ENCODE data around the gene NBAS.
"Not testable (repeated sequence)": the region's sequence is repeated elsewhere in the genome, so short reads cannot be mapped to it uniquely, and the experiment has no call there.

The NBAS gene

DNA sequence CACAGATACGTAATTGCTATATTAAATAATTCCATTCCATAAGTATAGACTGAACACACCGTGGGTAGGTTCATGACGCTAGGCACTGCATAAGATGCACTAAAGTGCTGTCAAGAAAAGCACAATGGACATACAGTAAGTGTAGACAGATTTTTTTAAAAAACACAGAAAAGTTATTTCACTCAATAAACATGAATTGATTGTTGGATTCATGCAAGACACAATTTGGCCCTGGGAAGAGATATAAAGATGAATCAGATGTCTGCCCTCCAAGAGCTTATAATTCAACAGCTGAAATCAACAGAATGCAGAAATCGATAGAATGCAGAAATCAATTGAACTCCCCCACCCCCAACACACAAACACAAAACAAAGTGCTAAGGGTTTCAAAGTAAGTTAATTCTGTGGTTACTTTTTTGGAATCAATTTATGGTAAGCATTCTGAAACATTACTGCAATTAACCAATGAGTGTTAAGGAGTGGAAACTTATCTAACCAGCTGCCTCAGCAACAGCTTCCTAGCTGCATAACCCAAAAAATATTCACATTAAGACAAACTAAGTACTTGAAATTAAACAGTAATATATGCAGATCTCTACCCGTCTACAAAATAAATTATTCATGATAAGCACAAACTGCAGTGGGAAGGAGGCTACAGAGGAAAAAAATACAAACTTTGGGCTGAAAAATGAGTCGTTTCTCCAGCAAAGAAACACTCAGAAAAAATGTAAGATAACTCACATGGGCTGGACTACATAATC is 1.6 kb downstream of the NBAS start:
- no peak for DNase-seq (ENCODE audit: low spot score)

DNA sequence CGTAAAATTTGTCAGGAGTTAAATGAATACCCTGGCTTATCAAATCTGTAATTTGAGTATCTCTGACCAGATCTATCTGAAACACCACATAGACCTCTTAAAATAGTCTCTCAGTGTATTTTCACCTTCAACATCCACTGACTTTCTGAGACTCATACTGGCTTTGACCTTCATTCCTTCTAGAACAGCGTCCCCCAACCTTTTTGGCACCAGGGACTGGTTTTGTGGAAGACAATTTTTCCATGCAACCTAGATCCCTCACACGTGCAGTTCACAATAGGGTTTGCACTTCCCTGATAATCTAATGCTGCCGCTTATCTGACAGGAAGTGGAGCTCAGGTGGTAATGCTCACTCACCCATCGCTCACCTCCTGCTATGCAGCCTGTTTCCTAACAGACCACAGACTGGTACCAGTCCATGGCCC is 3.2 kb downstream of the NBAS start:
- DNase-seq (ENCODE audit: low spot score): no peak

DNA sequence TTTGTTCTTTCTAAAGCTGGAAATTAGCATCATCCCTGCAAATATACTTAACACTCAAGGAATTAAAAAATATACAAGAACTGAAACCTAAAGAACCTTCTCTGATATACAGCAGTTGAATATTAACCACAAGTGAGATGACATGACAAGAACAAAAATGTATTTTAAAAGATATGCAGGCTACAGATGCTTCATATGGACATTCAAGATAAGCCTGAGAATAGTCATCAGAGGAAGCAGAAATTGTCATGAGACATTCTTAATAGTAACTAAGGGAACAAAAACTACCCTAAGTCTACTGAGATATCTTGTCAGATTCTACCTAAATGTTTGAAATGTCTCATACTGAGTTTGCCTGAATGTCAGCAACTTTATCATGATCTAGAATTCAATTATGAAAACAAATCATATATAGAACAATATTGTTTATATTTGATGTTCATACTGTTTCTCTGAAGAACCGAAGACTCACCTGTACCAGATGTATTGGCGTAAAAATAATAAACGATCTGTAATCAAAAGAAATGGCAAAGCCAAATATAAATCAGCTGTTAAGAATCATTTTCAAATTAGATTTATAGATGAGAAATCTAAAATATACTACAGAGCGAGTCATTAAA is 4.7 kb downstream of the NBAS start:
- no peak for DNase-seq (ENCODE audit: low spot score)

GRCh38 chr2:15555760-15556193 is 5.4 kb downstream of the NBAS start:
- no peak for DNase-seq (ENCODE audit: low spot score)

DNA sequence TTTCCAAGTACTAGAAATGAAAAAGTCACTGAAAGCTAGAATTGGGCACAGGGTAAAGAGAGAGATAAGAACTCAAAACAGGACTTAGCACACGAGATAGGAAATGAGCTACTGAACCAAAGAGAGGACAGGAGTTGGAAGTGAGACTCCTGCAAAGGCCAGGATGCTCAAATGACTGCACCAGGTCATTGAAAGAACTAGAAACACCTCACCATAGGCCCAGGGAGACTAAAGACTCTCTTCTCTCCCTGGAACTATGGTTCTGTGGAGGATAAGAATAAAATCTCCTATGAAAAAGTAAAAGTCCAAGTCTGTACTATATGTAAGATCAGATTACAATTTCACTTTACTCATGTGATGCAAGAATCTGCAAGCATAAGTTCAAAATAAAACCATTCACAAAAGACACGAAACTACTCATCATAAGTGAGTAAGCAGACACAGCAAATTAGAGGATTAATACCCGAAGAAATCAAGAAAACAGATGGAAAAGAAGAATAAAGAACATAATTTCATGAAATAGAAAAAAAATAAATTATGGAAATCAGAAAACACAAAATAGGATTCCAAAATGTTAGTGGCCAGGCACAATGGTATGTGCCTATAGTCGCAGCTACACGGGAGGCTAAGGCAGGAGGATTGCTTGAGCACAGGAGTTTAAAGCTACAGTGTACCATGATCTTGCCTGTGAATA is 6.5 kb downstream of the NBAS start:
- no peak for DNase-seq (ENCODE audit: low spot score)

GRCh38 chr2:15553951-15554350 is 7.2 kb downstream of the NBAS start:
- DNase-seq (ENCODE audit: low spot score): no peak

- DNase-seq (ENCODE audit: low spot score): no peak
These were observed 7.6 kb downstream of the NBAS start for GRCh38 chr2:15553519-15553918.

DNA sequence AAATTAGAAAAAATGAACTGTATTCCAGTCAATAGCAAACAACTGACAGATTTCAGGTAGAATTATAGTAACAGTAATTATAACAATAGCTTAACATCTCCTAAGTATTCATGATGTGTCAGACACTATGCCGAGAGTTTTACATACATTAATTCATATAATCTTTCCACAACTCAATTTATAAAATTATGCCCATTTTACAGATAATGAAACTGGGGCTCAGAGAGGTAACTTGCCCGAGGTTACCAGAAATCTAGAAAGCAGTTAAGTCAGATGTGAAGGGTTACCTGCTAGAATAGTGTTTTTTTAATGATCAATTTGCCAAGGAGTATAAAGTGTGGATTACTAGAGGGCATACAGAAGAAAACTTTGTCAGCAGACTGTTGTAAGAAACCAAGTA is 12.2 kb downstream of the NBAS start:
- DNase-seq (ENCODE audit: low spot score): no peak

- no peak for DNase-seq (ENCODE audit: low spot score)
These were observed 13.8 kb downstream of the NBAS start for GRCh38 chr2:15547115-15547876.

GRCh38 chr2:15546297-15547098 is 14.6 kb downstream of the NBAS start:
- DNase-seq (ENCODE audit: low spot score): no peak

GRCh38 chr2:15544227-15544626 is 16.9 kb downstream of the NBAS start:
- no peak for DNase-seq (ENCODE audit: low spot score)

- no peak for DNase-seq (ENCODE audit: low spot score)
These were observed 17.6 kb downstream of the NBAS start for GRCh38 chr2:15543541-15543940.

- DNase-seq (ENCODE audit: low spot score): no peak
These were observed 18.1 kb downstream of the NBAS start for GRCh38 chr2:15543053-15543452.

DNA sequence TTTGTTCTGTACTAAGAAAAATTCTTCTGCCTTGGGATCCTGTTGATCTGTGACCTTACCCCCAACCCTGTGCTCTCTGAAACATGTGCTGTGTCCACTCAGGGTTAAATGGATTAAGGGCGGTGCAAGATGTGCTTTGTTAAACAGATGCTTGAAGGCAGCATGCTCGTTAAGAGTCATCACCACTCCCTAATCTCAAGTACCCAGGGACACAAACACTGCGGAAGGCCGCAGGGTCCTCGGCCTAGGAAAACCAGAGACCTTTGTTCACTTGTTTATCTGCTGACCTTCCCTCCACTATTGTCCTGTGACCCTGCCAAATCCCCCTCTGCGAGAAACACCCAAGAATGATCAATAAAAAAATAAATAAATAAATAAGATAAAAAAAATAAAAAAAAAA is 18.9 kb downstream of the NBAS start:
- DNase-seq (ENCODE audit: low spot score): not testable (repeated sequence)

DNA sequence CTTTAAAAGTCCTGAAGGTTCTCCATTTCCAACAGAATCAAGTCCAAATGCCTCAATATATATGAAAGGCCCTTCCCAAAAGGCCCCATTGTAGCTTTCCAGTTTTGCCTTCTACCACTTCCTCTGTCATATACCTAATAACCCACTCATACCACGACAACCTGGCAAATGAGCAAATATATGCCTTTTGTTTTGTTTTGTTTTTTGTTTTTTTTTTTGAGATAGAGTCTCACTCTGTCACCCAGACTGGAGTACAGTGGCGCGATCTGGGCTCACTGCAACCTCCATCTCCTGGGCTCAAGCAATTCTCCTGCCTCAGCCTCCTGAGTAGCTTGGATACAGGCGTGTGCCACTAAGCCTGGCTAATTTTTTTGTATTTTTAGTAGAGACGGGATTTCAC is 20.6 kb downstream of the NBAS start:
- not testable (repeated sequence) for DNase-seq (ENCODE audit: low spot score)

DNA sequence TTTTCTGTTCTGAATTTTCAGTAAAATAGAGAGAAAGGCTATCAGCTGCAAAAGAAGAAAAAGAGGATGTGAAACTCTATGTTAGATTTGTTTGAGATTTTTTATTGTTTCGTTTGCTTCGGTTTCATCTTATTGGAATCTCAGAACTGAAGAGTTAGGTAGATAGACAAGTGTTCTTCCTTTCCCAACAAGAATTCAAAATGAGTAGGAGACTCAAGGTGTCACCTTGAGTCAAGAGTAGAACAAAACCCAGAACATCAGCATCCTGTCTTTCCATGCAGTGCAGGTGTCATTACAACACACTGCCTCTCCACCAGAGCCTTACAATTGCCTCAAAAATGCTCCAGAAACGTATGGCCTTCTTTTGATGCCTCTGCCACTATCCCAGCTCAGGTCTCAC is 21.1 kb downstream of the NBAS start:
- DNase-seq (ENCODE audit: low spot score): no peak

DNA sequence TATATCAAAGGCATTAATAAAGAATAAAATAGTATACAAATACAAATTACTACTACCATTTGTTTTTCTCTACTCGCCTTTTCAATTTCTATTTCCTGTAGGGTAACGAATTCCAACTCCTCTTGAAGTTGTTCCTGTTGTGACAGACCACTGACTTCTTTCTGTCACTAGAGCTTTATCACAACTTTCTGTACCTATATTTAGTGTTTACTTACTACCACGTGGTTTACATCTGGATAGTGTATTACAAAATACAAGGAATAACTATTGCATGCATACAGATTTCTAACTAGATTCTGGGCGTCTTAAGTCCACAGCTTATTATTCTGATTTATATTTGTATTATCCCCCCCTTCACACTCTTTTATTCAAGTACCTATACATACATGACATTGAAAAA is 22.3 kb downstream of the NBAS start:
- no peak for DNase-seq (ENCODE audit: low spot score)

GRCh38 chr2:15533860-15534480 is 27.2 kb downstream of the NBAS start:
- no peak for DNase-seq (ENCODE audit: low spot score)

DNA sequence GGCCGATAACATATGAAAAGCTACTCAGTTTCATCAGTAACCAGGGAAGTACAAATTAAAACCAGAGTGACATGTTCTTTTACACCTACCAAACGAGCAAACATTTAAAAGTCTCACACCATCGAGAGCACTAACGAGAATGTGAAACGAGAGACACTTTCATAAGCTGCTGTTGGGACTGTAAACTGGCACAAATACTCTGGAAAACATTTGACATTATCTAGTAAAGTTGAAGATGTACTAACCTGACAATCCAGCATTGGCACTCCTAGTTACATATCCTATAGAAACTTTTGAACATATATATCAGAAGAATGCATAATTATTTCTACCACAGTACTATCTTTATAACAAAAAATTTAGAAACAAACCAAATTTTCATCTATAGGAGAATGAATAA is 28.1 kb downstream of the NBAS start:
- DNase-seq (ENCODE audit: low spot score): no peak

DNA sequence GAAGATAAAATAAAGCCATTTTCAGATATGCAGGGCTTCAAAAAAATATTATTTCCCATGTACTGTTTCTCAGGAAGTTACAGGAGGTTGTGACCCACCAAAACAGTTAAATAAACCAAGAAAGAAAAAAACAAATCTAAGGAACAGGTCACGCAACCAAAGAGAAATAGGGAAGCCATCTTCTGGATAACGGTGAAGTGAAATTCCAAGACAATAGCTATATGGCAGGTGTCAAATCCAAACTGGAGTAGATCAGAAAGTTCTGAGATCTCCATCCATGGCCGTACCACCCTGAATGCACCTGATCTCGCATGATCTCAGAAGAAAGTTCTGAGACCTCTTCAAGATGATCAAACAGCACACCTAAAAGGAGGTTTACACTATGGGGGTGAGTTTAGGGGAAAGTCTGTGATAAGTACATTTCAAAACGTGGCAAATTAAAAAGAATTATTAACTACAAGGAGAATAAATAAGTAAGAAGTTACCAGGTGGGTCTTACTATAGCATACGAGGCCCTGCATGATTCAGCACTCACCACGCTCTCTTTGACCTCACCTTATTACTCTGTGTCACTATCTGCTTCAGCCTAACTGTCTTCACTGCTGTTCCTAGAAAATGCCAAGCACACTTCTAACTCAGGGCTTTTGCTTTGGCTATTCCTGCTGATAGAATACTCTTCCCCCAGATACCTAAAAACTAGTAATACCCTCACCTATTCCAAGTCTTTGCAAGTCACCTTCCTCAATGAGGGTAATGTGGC is 29.9 kb downstream of the NBAS start:
- DNase-seq (ENCODE audit: low spot score): no peak

Measured in AG08396 (cell line).